HG02973 (cell line): ENCODE results near the gene NCAPG.
A peak's percentile ranks its signal among the peaks of the same experiment; 100 is the strongest.

Experiments
- ATAC-seq: cut with Tn5 transposase; IDR thresholded peaks from one replicate; pipeline ENCODE4 v1.9.1; 2021; ENCODE audit warnings: moderate library complexity; ENCODE audit not compliant: unreplicated experiment

Gene NCAPG

DNA sequence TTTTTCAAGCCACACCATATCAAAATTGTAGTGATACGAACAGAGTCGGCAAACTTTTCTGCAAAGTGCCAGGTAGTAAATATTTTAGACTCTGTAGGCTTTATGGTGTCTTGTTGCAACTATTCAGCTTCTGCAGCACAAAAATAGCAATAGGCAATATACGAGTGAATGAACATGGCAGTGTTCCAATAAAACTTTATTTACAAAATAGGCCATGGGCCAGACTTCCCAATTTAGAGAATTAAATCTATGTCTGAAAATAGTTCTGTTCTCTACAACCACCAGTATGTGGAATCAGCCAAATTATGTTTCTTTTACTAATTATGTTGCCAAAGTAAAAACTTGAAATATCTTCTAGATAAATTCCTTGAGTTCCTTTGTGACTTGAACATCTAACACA is 56.5 kb downstream of the NCAPG start:
- no peak for ATAC-seq

DNA sequence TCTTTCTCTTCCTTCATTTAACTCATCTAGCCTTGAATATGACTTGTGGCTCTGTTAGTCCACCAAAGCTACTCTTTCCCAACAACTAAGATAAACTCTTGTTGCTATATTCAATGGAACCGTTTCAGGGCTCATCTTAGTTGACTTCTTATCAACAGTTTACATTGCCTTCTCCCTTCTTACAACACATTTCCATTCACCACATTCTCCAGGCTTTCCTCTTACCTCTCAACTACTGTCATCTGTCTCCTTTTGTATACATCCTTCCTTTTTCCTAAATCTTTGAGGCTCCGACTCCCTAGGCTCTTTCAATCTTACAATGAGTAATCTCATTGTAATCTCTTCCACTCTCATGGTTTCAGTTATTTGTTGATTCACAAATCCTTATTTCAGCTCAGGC is 58.5 kb downstream of the NCAPG start:
- no peak for ATAC-seq

DNA sequence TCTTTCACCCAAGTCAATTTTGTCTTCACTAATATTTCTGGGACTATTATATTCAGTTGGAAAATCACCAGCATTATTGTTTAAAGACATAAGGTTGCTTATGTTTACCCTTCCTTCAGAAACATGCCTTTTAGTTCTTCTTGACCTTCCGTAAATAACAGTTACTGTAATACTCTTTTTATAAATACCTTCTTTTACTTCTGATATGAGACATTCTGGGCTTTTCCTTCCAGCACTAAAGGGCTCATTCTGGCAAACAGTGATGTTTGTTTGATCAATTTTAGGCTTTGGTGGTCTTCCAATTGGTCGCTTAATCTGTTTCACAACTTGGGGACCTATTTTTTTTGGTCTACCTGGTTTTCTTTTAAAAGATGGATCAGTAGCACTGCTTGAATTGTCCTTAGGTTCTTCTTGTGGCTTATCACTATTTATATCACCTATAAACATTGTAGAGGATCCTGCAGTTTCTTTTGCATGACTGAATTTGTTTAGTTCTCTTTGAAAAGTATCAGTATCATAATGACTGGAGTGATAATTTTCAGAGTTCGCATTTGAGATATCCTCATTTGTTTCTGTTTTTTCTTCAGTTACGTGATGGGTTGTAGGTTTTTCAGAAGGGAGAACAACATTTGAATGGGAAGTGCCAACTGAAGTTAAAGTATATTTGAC is 64.8 kb downstream of the NCAPG start:
- peak; percentile 91 for ATAC-seq

- ATAC-seq = no peak
These were observed 66.2 kb downstream of the NCAPG start for GRCh38 chr4:17876943-17877342.

- no peak for ATAC-seq
These were observed 66.9 kb downstream of the NCAPG start for GRCh38 chr4:17877661-17878060.

DNA sequence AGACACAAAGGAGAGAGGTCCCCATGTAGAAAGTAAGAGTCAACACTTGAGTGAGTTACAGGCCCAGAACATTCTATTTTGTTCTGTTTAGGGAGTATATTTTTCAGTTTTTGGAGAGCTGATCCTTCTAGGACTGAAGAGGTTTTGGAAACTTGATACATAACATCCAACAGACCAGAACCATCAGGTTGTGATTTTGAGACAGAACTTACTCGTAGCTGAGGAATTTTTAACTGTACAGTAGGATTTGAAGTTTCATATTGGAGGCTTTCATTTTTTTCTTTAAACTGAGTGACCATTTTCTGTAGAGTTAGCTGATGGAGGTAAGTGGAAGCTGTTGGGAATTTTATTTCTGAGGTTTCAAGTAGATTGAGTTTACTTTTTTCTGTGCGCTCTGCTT is 73.3 kb downstream of the NCAPG start:
- no peak for ATAC-seq

DNA sequence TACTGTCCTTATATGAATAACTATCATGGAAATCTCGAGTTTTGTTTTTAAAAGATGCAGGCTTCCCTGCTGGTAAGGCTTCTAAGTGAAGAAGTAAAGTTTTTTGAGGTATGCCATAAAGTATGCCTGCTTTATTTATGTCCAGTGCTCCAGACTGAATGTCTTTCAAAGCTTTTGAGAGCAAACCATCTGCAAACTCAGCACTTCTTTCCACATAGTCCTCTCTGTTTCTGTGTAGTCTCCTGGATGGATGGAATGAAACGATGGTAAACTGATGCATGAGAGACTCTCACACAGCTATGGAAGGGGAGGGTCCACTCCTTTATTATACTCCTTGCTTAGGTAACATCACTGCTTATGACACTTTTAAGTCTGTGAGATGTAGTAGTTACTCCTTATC is 73.7 kb downstream of the NCAPG start:
- no peak for ATAC-seq

DNA sequence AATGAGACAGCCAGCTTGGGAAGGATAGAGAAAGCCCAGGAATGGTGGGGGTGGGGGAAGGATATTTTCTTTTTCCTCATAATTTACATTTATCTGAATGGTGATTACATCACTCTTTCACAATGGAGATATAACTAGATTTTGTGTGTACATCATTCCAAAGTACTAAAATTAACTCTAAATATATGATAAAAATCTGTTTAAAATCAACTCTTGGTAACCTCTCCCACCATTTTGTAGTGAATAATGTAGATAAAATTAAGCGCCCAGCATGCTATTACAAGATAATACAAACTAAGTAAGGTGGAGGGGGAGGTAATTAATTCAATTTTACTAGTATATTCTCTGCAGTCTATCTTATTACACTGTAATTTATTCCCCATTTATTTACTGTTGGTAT is 78.9 kb downstream of the NCAPG start:
- ATAC-seq = no peak

- no peak for ATAC-seq
These were observed 83.6 kb downstream of the NCAPG start for GRCh38 chr4:17894421-17894820.
